Left forelimb (tissue), 1 donor: ENCODE measurements around the gene EIPR1.

Source experiments
- DNase-seq: peaks from one replicate; pipeline ENCODE4 v3.0.0-alpha.2; 2018; ENCODE audit warnings: low spot score

EIPR1 gene

DNA sequence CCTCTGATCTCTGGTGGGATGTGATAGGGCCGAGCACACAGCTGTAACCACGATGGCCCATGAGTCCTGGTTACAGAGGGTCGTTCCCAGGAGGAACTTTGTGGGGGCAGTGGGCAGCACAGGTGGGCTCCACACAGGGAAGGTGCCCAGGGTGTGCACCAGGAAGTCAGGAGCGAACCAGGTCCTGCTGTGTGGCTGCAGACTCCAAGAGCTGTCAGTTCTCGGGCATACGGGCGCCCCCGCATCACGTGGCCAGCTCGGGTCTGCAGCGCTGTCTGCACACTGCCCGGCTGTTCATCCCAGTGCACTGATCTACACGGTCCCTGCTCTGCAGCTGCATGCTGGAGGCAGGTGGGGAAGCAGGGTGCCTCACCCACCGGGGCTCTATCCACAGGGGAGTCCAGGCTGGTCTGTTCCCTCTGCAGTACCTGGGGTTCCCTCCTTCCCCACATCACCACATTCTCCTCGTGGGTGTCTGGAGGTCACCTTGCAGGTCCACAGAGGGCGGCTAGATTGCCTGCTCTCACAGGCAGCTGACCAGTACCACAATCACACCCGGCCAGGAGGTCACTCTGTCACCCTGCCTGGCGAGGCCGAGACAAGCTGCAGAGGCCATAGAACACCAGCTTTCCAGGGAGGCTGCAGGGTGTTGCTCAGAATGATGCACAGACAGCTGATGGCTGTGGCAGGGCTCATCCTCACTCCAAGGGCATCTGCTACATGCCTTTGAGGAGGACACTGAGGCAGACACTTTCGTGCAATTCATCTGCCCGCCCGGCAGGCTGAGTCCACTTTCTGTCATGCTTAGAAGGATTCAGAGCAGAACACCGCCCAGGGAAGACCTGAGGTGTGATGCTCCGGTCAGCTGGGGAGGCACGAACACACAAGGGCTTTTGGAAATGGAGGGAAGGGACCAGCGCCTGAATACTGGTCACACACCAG is 202.7 kb downstream of the EIPR1 start:
- DNase-seq: no peak

DNA sequence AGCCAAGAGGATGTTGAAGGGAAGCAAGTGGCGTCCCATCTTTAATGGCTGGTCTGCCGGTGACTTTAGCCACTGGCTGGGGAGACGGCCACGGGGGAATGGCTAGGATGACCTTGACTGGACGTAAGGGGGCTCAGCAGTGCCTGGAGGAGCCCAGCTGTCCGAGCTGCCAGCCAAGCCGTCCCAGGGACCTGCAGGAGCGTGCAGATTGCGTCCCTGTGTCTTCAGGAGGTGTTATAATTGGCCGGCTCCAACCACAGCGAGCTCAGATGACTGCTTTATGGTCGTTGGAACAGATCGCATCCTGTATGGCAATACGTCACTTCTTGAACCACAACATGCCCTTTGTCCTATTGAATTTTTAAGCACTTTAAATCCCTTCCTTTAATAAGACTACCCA is 204.6 kb downstream of the EIPR1 start:
- no peak for DNase-seq

DNA sequence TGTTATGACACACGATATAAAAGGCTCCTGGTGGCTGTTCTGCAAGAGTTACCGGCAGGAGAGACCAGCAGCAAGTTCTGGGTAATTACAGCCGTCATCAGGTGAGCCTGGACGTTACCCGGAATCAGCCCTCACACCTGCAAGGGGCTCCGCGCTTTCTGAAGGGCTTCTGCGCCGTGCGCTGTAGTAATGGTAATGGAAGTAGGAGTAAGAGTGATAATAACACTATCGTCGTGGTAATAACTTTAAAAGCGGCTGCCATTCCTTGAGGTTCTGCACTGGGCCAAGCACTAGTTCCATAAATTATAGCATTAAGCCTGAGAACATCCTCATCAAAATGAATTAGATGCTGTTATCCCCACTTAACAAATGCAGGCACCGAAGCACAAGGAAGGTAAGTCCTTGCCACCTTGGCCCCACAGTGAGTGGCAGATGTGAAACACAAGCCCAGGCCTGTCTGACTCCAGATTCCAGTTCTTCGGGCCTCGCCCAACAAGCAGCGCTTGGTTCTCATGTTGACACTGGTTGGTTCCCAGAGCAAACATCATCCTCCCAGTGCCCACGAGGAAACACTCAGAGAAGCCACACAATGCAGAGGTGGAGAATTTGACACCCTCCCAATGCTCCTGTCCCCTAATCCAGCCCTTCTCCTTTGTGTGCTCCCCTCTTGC is 205.2 kb downstream of the EIPR1 start:
- no peak for DNase-seq

DNA sequence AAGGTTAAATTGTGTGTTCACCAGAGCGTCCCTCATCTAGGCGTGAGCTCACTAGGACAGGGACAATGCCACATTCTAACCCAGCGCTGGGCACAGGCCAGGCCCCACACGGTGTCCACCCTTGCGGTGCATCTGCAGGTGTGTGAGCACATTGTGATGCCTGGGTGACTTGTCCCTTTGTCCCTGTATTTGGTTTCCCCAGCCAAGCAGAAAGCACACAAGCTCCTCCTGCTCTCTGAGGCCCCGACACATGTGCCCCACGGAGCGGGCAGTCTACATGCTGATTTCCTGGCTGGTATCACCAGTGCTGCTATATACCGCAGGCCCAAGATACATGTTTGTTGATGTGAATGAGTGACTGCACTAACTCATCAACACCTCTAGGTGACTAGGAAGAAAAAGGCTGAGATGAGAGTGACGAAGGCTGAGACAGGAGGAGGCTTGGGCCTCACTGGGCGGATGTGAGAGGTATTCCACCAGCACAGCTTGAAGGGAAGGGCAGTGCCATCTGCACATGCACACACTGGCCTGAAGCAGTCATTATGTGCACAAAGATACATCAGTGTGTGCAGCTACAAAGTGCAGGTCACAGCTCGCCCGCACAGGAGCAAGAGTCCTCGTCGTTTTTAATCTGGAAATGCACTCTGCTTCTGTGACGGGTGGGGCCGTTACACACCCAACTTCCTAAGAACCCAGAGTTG is 205.9 kb downstream of the EIPR1 start:
- no peak for DNase-seq

DNA sequence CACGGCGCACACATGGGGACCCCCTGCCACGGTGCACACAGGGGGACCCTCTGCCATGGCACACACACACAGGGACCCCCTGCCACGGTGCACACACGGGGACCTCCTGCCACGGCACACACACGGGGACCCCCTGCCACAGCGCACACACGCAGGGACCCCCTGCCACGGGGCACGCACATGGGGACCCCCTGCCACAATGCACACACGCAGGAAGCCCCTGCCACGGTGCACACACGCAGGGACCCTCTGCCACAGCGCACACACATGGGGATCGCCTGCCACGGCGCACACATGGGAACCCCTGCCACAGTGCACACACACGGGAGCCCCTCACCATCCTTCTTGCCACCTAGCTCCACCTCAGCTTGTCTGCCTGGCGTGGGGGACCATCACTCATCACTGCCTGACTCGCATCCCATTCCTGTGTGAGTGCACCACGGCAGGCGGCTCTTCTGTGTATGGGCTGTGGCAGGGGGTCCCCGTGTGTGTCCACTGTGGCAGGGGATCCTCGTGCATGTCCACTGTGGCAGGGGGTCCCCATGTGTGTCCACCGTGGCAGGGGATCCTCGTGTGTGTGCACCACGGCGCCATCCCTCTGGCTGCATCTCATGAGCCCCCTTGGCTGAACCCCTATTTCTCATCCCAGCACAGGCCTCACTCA is 206.7 kb downstream of the EIPR1 start:
- no peak for DNase-seq

DNA sequence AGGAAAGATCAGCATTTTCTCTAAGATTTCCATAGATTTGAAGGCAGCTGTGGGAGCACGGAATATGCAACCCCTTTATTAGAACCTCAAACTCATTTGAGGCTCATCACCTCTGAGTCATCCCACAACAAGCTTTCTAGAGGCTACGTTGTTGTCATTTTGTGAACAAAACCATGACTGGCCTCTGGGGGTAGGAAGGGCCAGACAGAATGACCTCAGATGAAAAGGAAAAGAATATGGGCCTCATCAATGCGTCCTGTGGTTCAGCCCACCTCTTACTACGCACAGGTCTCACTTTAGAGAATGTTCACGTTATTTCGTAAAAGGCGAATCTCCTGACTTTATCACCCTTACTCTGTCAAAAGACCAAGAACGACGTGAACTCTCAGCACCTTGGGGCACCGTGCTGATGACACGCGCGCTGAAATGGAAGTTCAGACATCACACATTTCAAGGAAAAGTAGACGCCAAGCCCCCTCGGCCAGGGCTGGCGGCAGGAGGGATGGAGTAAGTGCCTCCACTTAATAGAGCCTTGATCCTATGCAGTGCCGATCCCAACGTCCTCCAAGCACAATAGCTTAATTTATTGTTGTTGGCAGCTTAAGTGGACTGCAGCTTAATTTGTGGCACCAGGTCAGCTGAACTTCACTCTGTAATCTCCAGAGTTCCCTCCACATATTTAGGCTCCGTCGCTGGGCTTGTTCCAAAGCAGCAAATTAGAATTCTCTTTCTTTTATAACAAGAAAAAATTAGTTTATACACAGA is 208.3 kb downstream of the EIPR1 start:
- peak; percentile 44 for DNase-seq

DNA sequence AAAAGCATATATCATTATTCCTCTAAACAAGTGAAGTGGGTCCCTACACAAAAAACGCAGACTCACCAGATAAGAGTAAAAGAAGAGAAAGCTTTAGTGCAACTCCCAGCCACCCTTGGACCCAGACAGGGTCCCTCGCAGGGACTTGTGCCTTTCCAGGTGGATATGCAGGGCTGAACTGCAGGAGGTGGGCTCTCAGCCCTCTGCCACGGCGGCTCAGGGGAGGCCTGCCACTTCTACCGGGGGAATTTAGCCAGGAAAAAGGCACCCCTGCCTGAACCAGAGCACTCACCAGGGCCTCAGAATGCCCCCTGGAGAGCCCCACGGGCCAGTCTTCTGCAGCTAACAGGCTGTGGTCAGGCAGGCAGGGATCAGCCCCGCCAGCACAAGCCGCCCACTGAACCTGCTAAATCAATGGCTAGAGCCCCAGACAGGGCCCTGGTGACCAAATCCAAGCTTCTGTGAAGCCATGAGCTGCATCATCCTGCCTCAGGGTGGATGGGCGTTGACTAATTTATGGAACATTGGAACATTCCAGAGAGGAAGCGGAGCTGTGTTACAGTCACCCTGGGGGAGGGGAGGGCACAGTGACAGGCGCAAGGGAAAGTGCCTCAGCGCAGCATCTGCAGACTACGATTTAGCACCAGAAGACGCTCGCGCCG is 209.3 kb downstream of the EIPR1 start:
- DNase-seq: no peak

DNA sequence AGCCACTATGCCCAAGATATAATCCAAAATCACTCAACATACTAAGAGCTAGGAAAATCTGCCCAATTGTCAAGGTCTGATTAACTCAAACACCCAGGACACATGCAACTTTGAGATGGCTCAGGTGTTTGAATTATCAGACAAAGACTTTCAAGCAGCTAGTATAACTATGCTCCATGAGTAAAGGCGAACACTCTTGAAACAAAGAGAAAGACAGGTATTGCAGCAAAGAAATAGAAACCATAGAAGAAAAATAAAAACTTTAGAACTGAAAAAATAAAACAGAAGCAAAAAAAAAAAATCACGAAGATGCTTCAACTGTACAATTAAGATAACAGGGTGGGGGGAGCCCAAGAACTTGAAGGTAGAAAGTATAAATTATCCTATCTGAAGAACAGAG is 214.2 kb downstream of the EIPR1 start:
- no peak for DNase-seq

DNA sequence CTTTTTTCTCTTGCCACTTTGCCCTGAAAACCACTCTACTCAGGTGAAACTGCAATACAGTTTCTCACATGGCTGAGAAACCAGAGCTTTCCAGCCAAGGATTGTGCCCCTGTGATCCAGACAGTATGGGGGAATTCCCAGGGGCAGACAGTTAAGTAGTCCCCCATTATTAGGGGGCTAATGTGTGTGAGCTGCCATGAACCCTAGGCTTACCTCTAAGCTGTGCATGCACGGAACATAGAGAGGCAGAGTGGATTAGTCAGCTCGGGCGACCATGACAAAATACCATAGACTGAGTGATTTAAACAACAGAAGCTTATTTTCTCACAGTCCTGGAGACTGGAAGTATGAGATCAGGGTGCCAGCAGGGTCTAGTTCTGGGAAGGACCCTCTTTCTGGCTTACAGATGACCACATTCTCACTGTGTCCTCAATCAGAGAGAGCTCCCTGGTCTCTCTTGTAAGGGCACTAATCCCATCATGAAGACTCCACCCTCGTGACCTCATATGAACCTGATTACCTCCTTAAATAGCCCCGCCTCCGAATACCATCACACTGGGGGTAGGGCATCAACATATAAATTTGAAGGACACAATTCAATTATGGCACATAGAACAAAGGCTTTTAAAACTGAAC is 215.1 kb downstream of the EIPR1 start:
- no peak for DNase-seq

DNA sequence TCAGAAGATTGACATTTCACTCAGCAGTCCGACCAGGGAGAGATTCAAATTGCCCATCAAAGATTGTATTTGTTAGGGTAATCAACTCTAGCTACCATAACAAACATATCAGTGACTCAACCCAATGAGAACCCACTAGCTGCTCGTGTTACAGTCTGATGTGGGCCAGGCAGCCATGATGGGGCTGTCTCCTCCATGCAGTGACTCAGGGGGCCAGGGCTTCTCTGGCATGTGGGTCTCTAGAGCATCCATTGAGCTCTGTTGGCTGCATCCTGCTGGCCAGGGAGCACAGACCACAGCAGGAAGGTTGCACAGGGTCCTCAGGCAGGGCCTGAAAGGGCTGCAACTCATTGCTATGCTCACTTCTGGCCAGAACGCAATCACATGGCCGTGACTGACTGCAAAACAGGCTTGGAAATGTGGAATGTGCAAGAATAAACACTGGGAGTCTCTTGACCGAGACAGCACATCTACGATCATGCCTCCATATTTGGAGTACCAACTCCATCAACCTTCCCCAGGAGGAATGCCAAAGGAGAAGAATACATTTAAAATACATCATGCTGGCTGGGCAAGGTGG is 216.8 kb downstream of the EIPR1 start:
- no peak for DNase-seq

DNA sequence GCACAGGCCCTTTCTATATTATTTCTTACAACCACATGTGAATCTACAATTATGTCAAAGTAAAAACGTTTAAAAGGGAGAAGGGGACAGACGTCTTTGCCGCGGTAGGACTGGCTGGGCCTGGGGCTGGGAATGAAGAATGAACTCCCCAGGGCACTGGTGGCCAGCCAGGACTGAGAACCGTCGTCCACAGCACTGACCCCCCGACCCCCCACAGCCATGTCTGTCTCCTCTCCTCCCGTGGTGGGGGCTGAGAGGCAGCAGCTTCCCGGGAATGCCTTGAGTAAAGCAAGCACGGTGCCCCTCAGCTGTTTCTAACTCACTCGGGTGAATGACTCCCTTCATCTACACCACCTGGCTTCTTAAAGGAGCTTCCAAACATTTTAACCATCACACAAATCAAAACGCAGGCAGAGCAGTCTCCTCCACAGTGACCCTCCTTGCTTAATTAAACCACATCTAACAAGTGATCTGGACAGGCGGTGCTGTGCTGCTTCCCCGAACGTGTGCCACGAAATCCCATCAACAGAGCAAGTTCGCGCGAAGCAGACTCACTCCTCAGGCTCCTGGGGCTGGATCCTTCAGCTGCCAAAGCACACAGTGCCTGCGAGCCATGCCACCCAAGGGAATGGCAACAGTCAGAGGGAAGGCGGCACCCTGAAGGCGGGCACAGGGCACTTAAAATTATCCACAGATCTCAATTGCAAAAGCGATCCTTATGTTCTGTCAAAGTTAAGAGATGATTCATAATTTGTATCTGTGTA is 217.7 kb downstream of the EIPR1 start:
- no peak for DNase-seq

DNA sequence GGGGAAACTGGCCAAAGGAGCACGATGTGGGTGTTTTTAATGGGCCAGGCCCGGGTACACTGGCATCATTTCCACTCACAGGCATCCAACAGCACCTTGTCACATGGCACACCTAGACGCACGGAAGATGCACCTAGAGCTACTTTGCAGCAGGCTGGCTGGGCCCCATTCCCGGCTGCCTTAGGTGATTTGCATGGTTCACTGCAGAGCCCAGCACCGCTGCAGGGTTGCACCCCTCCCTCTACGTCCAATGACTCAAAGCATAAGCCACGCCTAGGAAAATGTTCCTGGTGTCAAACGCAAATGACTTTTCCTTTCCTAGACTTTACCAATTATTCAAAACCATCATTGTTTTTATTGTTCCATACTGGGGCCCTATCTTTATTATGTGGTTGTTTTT is 222.9 kb downstream of the EIPR1 start:
- no peak for DNase-seq

DNA sequence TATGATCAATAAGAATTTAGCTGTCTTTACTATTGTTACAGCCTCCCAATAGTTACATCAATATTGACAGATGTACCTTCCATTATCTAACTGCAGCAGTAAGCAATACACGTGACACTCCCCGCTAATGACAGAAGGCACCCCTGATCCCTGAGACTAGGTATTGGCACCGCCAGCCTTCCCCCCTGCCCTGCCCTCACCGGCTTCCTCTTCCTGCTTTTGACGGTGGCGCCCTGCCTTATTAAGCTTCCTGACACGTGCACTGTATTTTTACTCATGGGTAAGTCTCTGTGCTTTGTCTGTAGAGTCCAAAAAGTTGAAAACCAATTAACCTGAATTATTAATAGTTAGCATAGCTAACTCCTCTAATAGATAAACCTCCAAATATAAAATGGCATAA is 223.5 kb downstream of the EIPR1 start:
- DNase-seq: no peak

DNA sequence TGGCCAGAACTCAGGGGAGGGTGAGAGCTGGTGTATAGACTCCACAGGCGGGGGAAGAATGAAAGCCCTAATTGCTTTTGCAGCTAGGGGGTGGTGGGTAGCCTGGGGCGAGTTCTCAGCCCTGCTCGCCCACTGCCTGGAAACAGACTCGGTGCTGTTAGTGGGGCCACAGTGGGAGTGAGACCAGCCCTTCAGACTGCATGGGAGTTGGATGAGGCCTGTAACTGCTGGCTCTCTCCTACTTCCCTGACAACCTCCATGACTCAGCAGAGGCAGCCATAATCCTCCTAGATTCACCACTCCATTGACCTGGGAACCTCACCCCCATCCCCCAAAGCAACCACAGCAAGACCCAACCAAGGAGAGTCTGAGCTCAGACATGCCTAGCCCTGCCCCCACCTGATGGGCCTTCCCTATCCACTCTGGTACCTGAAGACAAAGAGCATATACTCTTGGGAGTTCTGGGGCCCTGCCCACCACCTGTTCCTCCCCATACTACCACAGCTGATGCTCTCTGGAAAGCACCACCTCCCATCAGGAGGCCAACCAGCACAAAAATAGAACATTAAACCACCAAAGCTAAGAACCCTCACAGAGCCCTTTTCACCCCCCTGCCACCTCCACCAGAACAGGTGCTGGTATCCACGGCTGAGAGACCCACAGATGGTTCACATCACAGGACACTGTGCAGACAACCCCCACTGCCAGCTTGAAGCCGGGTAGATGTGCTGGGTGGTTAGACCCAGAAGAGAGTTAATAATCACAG is 226.3 kb downstream of the EIPR1 start:
- DNase-seq: no peak

DNA sequence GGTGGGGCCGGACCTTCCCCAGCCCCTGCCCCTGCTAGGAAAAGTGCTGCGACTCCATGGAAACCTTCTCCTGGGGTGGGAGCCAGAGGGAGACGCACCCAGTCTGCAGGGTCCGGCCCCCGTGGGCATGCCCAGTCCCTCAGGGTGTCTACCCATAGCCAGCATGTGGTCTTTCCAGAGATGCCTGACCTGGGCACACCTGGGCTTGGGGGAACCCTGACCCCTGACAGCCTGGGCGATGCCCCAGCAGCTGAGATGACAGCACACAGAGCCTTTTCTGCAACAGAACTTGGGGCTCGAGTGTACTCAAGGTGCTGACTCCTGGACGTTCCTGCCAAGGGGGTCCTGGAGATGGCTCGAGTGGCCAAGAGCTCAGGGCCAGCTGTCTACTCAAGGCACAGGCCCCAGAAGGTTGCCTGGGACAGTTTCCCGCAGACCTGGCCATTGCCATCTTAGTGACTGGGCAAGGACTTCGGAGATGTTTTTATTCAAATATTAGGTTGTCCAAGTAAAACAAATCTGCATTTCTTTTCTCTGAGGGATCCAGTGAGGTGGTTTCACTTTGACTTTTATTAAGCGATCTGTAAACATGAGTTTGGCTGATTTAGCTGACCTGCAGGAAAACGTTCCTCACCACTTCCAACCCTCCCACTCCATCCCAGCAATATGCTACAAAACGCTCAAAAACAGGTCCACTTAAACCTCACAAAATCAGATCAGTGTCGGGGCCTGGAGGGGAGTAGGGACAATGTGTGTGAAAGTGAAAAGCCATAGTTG is 228.0 kb downstream of the EIPR1 start:
- DNase-seq: no peak

DNA sequence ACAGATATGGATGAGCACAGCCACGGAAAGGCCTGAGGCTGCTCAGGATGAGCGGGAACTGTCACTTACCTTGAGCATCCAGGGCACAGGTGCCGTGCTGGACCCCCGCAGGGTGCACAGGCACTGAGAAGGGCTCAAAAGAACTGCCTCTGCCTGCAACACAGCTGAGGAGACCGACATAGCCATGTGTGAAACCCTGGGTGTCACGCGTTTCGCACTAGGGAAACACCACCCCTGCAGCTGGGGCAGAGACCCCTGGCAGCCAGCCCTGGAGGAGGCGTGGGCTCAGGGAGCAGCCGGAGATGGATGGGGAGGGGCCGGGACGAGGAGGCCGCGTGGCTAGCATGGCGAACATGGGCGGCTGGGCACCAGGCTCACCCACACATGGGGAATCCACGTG is 228.9 kb downstream of the EIPR1 start:
- DNase-seq: no peak

DNA sequence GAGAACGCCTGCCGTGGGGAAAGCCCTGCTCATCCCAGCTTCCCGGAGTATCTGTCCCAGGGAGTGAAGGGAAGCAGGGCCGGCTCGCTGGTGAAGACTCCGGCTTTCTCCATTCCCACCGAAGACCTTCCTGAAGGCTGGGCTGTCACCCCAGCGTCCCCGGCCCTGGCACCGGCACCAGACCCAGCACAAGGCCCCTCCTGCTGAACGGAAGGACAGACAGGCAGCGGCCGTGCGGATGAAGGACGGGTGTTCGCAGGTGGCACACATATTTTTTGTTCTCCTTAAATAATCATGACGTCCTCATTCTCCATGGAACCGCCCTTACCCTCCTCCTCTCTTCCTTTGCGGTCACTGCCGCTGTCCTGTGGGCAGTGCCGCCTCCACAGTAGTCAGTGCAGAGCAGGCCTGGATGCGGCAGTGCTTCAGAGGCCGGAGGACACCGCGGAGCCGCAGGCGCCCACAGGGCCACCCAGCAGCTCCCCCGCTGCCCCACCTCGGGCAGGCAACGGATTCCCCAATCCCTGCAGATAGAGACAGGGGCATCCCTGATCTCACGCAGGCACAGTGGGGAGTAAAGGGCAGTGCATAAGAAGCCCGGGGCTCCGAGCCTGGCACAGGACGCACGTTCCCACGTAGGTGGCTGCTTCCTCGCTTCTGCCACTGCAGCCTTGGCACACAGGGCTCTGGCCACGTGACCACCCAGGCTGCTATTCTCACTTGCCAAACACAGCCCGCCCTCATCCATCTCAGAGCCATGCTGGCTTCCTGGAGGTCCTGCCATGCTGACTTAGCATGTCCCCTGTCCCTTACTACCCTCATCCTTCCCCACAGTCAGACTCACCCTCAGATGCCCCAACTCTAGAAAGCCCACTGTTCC is 229.7 kb downstream of the EIPR1 start:
- DNase-seq: no peak
